Measurements from ENCODE around the gene PROCA1.

DNA sequence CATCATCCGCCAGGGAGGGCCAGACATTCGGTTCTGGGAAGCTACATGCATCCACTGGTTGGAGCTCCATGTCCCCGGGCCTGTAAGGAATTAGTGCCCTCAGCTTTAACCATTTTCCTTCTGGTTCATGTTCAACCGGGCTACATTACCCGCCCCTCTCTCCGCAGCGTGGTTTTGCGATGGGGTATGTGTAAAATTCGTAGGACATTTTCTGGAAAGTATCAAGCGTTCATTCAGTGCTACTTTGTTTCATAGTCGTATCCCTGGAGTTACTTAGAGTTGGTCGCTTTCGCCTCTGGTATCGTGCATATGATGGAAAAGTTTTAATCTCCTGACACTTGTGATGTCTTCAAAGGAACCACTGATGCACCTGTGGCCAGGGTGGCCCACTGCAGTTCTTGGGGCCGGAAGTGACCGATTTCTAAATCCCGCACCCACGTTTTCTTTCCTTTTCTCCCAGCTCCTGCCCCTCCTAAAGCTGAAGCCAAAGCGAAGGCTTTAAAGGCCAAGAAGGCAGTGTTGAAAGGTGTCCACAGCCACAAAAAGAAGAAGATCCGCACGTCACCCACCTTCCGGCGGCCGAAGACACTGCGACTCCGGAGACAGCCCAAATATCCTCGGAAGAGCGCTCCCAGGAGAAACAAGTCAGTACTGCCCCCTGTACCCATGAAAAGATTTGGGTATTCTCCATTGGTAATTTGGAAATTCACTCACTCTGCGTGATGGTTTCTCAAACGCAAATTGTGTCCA, 8.7 kb upstream of the PROCA1 start:
- peak; percentile 70 for TF ChIP-seq POLR2A (IDR thresholded peaks at IDR 0.05; ENCODE audit: low read length)
- no peak for TF ChIP-seq GATA1 (IDR thresholded peaks at IDR 0.05; ENCODE audit: low read depth, low read length)

All from erythroblast (primary cell).